ENCODE data around the gene PLA2G6.

Gene PLA2G6

DNA sequence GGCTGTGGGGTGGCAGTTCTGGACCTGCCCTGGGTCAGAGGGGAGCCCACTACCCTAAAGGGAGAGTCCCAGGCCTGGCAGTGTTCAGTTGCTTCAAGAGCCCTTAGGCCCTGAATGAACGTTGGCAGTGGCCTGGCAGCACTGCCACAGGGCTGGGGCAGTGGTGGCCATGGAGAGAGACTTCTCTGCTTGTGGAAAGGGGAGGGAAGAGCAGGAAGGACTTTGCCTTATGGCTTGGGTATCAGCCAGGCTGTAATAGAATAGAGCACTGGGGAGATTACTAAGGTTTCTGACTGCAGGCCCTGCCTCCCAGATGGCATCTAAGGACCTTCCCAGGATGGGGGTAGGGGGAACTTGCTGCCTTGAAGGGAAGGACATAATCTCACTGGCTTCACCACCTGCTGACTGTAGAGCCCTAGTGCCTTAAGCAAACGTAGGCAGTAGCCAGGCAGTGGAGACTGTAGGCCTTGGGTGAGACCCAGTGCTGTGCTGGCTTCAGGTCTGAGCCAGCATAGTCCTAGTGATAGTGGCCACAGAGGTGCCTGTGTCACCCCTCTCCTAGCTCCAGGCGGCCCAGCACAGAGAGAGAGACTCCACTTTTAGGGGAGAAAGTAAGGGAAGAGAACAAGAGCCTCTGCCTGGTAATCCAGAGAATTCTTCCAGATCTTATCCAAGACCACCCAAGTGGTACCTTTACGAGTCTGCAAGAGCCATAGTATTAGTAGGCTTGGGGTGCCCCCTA is 27.6 kb downstream of the PLA2G6 start (continued):
- TF ChIP-seq, protein P1, sequence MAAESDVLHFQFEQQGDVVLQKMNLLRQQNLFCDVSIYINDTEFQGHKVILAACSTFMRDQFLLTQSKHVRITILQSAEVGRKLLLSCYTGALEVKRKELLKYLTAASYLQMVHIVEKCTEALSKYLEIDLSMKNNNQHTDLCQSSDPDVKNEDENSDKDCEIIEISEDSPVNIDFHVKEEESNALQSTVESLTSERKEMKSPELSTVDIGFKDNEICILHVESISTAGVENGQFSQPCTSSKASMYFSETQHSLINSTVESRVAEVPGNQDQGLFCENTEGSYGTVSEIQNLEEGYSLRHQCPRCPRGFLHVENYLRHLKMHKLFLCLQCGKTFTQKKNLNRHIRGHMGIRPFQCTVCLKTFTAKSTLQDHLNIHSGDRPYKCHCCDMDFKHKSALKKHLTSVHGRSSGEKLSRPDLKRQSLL (tag by site-specific recombination; IDR thresholded peaks at IDR 0.05) = no peak
- TF ChIP-seq ZNF555 (tag by site-specific recombination; conservative IDR thresholded peaks at IDR 0.05) (no peak), ZBTB20 (tag by site-specific recombination; IDR thresholded peaks at IDR 0.05) (no peak)
- TF ChIP-seq, protein P2, sequence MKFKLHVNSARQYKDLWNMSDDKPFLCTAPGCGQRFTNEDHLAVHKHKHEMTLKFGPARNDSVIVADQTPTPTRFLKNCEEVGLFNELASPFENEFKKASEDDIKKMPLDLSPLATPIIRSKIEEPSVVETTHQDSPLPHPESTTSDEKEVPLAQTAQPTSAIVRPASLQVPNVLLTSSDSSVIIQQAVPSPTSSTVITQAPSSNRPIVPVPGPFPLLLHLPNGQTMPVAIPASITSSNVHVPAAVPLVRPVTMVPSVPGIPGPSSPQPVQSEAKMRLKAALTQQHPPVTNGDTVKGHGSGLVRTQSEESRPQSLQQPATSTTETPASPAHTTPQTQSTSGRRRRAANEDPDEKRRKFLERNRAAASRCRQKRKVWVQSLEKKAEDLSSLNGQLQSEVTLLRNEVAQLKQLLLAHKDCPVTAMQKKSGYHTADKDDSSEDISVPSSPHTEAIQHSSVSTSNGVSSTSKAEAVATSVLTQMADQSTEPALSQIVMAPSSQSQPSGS (tag by site-specific recombination; IDR thresholded peaks at IDR 0.05; ENCODE audit: low read depth) = no peak

DNA sequence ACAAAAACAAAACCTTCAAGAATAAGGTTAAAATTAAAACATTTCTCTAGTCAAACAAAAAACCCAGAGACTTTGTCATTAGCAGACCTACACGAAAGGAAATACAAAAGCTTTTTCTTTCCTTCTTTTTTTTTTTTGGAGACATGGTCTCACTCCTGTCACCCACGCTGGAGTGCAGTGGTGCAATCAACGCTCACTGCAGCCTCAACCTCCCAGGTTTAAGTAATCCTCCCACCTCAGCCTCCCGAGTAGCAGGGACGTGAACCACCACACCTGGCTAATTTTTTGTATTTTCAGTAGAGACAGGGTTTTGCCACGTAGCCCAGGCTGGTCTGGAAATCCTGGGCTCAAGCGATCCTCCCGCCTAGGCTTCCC is 30.5 kb downstream of the PLA2G6 start:
- Histone ChIP-seq H3K9me3 (ENCODE audit: control insufficient read depth, insufficient read depth, low read depth, low read length) (no peaks in the 10 kb centered on the region), H3K4me1 (ENCODE audit: control insufficient read depth, insufficient read depth, low read length) (no peaks in the 10 kb centered on the region), H3K36me3 (ENCODE audit: control insufficient read depth in 2 of 2, insufficient read depth in 1 of 2, low read length in 2 of 2) (no peaks in the 10 kb centered on the region), H3K4me3 (ENCODE audit: low read depth, low read length) (no peak overlapping the region), H3K27ac (ENCODE audit: extremely low read depth, low read depth, low read length) (no peak overlapping the region)
- POLR2A ChIA-PET = no interaction called here
- CTCF ChIA-PET = interaction anchor here (0.6 to 1.6 kb wide), 4 partner anchors 9 to 98 kb away, joined by 3 to 4 read pairs (median 4); no protein-coding TSS in a partner anchor
- TF ChIP-seq, protein P3, sequence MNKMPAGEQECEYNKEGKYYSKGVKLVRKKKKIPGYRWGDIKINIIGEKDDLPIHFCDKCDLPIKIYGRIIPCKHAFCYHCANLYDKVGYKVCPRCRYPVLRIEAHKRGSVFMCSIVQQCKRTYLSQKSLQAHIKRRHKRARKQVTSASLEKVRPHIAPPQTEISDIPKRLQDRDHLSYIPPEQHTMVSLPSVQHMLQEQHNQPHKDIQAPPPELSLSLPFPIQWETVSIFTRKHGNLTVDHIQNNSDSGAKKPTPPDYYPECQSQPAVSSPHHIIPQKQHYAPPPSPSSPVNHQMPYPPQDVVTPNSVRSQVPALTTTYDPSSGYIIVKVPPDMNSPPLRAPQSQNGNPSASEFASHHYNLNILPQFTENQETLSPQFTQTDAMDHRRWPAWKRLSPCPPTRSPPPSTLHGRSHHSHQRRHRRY (tag by site-specific recombination; IDR thresholded peaks at IDR 0.05) = no peak
- TF ChIP-seq ZNF76 (tag by site-specific recombination; IDR thresholded peaks at IDR 0.05; ENCODE audit: borderline replicate concordance, low read depth) (no peak), ZNF426 (tag by site-specific recombination; IDR thresholded peaks at IDR 0.05) (no peak), ZNF626 (tag by site-specific recombination; IDR thresholded peaks at IDR 0.05) (no peak), BCL11A (tag by site-specific recombination; IDR thresholded peaks at IDR 0.05; ENCODE audit: low read depth) (no peak), ZNF239 (tag by site-specific recombination; IDR thresholded peaks at IDR 0.05) (no peak), ZNF223 (tag by site-specific recombination; IDR thresholded peaks at IDR 0.05) (no peak), ZNF548 (tag by site-specific recombination; IDR thresholded peaks at IDR 0.05) (no peak)
- TF ChIP-seq, protein P4, sequence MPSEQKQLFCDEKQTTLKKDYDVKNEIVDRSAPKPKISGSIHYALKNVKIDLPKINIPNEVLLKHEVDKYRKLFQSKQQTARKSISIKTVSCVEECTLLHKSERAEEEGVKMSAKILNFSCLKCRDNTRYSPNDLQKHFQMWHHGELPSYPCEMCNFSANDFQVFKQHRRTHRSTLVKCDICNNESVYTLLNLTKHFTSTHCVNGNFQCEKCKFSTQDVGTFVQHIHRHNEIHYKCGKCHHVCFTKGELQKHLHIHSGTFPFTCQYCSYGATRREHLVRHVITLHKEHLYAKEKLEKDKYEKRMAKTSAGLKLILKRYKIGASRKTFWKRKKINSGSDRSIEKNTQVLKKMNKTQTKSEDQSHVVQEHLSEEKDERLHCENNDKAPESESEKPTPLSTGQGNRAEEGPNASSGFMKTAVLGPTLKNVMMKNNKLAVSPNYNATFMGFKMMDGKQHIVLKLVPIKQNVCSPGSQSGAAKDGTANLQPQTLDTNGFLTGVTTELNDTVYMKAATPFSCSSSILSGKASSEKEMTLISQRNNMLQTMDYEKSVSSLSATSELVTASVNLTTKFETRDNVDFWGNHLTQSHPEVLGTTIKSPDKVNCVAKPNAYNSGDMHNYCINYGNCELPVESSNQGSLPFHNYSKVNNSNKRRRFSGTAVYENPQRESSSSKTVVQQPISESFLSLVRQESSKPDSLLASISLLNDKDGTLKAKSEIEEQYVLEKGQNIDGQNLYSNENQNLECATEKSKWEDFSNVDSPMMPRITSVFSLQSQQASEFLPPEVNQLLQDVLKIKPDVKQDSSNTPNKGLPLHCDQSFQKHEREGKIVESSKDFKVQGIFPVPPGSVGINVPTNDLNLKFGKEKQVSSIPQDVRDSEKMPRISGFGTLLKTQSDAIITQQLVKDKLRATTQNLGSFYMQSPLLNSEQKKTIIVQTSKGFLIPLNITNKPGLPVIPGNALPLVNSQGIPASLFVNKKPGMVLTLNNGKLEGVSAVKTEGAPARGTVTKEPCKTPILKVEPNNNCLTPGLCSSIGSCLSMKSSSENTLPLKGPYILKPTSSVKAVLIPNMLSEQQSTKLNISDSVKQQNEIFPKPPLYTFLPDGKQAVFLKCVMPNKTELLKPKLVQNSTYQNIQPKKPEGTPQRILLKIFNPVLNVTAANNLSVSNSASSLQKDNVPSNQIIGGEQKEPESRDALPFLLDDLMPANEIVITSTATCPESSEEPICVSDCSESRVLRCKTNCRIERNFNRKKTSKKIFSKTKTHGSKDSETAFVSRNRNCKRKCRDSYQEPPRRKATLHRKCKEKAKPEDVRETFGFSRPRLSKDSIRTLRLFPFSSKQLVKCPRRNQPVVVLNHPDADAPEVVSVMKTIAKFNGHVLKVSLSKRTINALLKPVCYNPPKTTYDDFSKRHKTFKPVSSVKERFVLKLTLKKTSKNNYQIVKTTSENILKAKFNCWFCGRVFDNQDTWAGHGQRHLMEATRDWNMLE (tag by site-specific recombination; conservative IDR thresholded peaks at IDR 0.05; ENCODE audit: low read depth) = no peak

DNA sequence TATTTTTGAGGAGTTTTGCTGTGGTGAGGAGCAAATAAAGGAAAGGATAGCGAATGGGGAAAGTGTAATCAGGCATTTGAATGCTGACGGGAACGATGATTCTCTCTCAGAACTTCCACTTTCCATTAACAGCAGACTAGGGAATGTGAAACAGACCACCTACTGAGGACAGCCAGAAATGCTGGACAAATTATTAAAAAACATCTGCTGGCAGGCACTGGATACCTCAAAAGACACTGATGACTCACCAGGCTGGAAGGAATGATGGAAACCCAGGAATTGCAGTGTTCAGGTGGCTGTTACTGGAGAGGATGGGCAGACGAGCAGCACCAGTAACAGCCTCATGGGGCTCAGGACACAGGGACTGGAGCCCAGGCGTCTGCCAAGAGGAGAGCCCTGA is 33.4 kb downstream of the PLA2G6 start:
- CTCF ChIA-PET = no interaction called here
- POLR2A ChIA-PET = no interaction called here
- H3K27ac ChIP-seq (ENCODE audit: extremely low read depth, low read depth, low read length) = no peak overlapping the region
- H3K9me3 ChIP-seq (ENCODE audit: control insufficient read depth, insufficient read depth, low read depth, low read length) = no peaks in the 10 kb centered on the region
- no peak overlapping the region for H3K4me3 ChIP-seq (ENCODE audit: low read depth, low read length)
- 0 out of 2 replicates have a peak, but pooled peaks cover 1% of the 10 kb centered on the region for H3K4me1 ChIP-seq (ENCODE audit: control insufficient read depth, insufficient read depth, low read length)
- no peaks in the 10 kb centered on the region for H3K36me3 ChIP-seq (ENCODE audit: control insufficient read depth in 2 of 2, insufficient read depth in 1 of 2, low read length in 2 of 2)
- TF ChIP-seq PRDM1 (tag by site-specific recombination; IDR thresholded peaks at IDR 0.05) (peak; percentile 83), ZNF510 (tag by site-specific recombination; IDR thresholded peaks at IDR 0.05; ENCODE audit: insufficient replicate concordance) (no peak), ZBTB21 (tag by site-specific recombination; IDR thresholded peaks at IDR 0.05) (no peak), ZNF223 (tag by site-specific recombination; IDR thresholded peaks at IDR 0.05) (no peak), ZNF133 (tag by site-specific recombination; IDR thresholded peaks at IDR 0.05) (no peak), ZNF112 (tag by site-specific recombination; IDR thresholded peaks at IDR 0.05) (no peak), ZNF174 (tag by site-specific recombination; IDR thresholded peaks at IDR 0.05) (no peak)
- TF ChIP-seq, protein P5, sequence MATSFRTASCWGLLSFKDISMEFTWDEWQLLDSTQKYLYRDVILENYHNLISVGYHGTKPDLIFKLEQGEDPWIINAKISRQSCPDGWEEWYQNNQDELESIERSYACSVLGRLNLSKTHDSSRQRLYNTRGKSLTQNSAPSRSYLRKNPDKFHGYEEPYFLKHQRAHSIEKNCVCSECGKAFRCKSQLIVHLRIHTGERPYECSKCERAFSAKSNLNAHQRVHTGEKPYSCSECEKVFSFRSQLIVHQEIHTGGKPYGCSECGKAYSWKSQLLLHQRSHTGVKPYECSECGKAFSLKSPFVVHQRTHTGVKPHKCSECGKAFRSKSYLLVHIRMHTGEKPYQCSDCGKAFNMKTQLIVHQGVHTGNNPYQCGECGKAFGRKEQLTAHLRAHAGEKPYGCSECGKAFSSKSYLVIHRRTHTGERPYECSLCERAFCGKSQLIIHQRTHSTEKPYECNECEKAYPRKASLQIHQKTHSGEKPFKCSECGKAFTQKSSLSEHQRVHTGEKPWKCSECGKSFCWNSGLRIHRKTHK (tag by site-specific recombination; IDR thresholded peaks at IDR 0.05) = no peak
- TF ChIP-seq, protein P6, sequence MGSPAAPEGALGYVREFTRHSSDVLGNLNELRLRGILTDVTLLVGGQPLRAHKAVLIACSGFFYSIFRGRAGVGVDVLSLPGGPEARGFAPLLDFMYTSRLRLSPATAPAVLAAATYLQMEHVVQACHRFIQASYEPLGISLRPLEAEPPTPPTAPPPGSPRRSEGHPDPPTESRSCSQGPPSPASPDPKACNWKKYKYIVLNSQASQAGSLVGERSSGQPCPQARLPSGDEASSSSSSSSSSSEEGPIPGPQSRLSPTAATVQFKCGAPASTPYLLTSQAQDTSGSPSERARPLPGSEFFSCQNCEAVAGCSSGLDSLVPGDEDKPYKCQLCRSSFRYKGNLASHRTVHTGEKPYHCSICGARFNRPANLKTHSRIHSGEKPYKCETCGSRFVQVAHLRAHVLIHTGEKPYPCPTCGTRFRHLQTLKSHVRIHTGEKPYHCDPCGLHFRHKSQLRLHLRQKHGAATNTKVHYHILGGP (tag by site-specific recombination; IDR thresholded peaks at IDR 0.05) = peak; percentile 51; the same call in 1 of the 2 replicates
